SH-SY5Y (cell line): ENCODE data around the gene CCT2.

ENCODE experiments used
- GATA2 ChIP-seq: IDR thresholded peaks from 2 replicates; pipeline ENCODE4 v1.6.1; 2011; ENCODE audit warnings: mild to moderate bottlenecking, low read depth, low read length
- GATA3 ChIP-seq: IDR thresholded peaks from 2 replicates; pipeline ENCODE4 v1.6.1; 2011; ENCODE audit warnings: low read depth, mild to moderate bottlenecking, low read length, moderate library complexity

GRCh38 chr12:69583203-69583602, 2.1 kb upstream of the CCT2 start:
- TF ChIP-seq GATA2 (no peak), GATA3 (no peak)
